ENCODE measurements around the gene CNTN6. TPM values are rescaled to one million over a fixed set of nuclear protein-coding genes. Genes with fewer than 3 reads are reported as not detected.

CNTN6 gene
- total and polyA plus RNA-seq, 11 donors, result not detected

GRCh38 chr3:1394188-1394587, 301.4 kb downstream of the CNTN6 start:
- DNase-seq (no peak), ATAC-seq (no peak)
- intact Hi-C loops (cut with DNase I), result no loop called here
- H3K4me1 ChIP-seq, result no peaks in the 10 kb centered on the region
- WGBS, 4 donors, result 91 to 98% (median 94%) methylated on average over 3 to 19 of the region's 19 CpGs
- H3K9me3 ChIP-seq, result peaks cover 0 to 4% (median 0%) of the 10 kb centered on the region in 12 donors
- H3K27ac ChIP-seq, result no peak overlapping the region
- H3K27me3 ChIP-seq, result no peaks in the 10 kb centered on the region
- H3K36me3 ChIP-seq, result no peaks in the 10 kb centered on the region
- TF ChIP-seq POLR2A (IDR thresholded peaks at IDR 0.05) (no peak), CTCF (IDR thresholded peaks at IDR 0.05) (no peak)
- H3K4me3 ChIP-seq, result no peak overlapping the region

GRCh38 chr3:1400571-1400970, 307.7 kb downstream of the CNTN6 start:
- Histone ChIP-seq H3K4me3 (no peak overlapping the region), H3K27ac (no peak overlapping the region), H3K36me3 (no peaks in the 10 kb centered on the region), H3K27me3 (no peaks in the 10 kb centered on the region), H3K9me3 (peaks cover 0 to 4% (median 0%) of the 10 kb centered on the region in 12 donors), H3K4me1 (no peaks in the 10 kb centered on the region)
- no peak for DNase-seq
- ATAC-seq, result no peak
- intact Hi-C loops (cut with DNase I), result no loop called here
- WGBS, 4 donors, result 37 to 53% (median 43%) methylated on average over 3 of the region's 3 CpGs
- TF ChIP-seq POLR2A (IDR thresholded peaks at IDR 0.05) (no peak), CTCF (IDR thresholded peaks at IDR 0.05) (no peak)

GRCh38 chr3:1404270-1404962, 311.6 kb downstream of the CNTN6 start:
- Histone ChIP-seq H3K27me3 (no peaks in the 10 kb centered on the region), H3K27ac (no peak overlapping the region), H3K9me3 (peaks cover 0 to 3% (median 0%) of the 10 kb centered on the region in 12 donors), H3K4me3 (no peak overlapping the region), H3K36me3 (no peaks in the 10 kb centered on the region), H3K4me1 (no peaks in the 10 kb centered on the region)
- ATAC-seq, result peak in 1 of 4 donors; percentile 63
- 31 to 38% (median 34%) methylated on average over 2 of the region's 2 CpGs for WGBS, 4 donors
- no peak for DNase-seq
- TF ChIP-seq POLR2A (IDR thresholded peaks at IDR 0.05), result no peak
- no peak for TF ChIP-seq CTCF (IDR thresholded peaks at IDR 0.05)
- intact Hi-C loops (cut with DNase I), result no loop called here

GRCh38 chr3:1406250-1406649, 313.4 kb downstream of the CNTN6 start:
- Histone ChIP-seq H3K27me3 (no peaks in the 10 kb centered on the region), H3K27ac (no peak overlapping the region), H3K4me1 (no peaks in the 10 kb centered on the region), H3K4me3 (no peak overlapping the region), H3K9me3 (peaks cover 0 to 3% (median 0%) of the 10 kb centered on the region in 12 donors), H3K36me3 (no peaks in the 10 kb centered on the region)
- TF ChIP-seq CTCF (IDR thresholded peaks at IDR 0.05), result no peak
- TF ChIP-seq POLR2A (IDR thresholded peaks at IDR 0.05), result no peak
- intact Hi-C loops (cut with DNase I), result no loop called here
- DNase-seq (no peak), ATAC-seq (no peak)
